ENCODE results near the gene DUSP14. TPM values are rescaled to one million over a fixed set of nuclear protein-coding genes. Genes with fewer than 3 reads are reported as not detected.

DUSP14 gene
- total and polyA plus RNA-seq, 2 experiments from 2014 or later = 36.7 to 38.7 TPM

DNA sequence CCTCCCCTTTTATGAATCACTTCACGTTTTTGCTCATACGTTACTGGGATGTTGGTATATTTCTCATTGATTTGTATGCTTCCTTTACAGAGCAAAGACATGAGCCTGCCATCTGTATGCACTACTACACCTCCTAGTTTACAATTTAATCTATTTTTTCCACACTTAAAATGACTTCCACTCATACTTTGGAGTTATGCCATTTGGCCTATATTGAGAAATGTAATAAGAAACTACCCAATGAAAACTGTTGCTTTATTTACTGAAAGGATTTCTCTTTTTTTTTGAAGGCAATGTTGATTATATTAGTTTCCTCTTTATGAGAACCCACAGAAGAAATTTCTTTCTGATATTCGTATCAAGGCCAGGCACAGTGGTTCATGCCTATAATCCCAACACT, 43.1 kb downstream of the DUSP14 start (continued):
- TF ChIP-seq, protein P1, sequence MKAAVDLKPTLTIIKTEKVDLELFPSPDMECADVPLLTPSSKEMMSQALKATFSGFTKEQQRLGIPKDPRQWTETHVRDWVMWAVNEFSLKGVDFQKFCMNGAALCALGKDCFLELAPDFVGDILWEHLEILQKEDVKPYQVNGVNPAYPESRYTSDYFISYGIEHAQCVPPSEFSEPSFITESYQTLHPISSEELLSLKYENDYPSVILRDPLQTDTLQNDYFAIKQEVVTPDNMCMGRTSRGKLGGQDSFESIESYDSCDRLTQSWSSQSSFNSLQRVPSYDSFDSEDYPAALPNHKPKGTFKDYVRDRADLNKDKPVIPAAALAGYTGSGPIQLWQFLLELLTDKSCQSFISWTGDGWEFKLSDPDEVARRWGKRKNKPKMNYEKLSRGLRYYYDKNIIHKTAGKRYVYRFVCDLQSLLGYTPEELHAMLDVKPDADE (IDR thresholded peaks at IDR 0.05) = no peak
- TF ChIP-seq EZH2 (IDR thresholded peaks at IDR 0.05; ENCODE audit: low read depth, unreplicated experiment) (no peak), ZNF114 (CRISPR knock-in tag; IDR thresholded peaks at IDR 0.05) (no peak), EZH2phosphoT487 (IDR thresholded peaks at IDR 0.05; ENCODE audit: unreplicated experiment) (no peak), NANOG (IDR thresholded peaks at IDR 0.05; ENCODE audit: borderline replicate concordance) (no peak)

DNA sequence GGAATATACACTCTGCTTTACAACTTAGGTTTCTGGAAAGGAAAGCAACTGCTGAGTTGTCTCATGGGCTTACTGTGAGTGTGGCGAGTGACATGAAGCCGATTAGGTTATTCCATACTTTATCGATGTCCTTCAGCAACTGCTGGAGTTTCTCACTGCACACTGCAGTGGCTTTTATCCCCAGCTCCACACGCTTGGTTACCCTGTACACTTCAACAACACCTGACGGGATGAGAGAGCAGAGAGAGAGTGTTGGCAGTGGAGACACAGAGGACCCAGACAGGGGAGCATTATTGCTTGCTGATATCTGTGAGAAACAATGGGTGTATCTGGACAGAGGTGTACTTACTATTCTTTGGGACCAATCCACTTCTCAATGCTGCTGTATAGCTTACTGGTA, 46.2 kb downstream of the DUSP14 start:
- peaks cover 24% of the 10 kb centered on the region for H3K36me3 ChIP-seq (ENCODE audit: insufficient read depth)
- H3K4me2 ChIP-seq = no peak overlapping the region
- no peak overlapping the region for H3K4me3 ChIP-seq
- no peak overlapping the region for H2AFZ ChIP-seq
- no peaks in the 10 kb centered on the region for H3K79me2 ChIP-seq (replicated peaks; ENCODE audit: insufficient read depth)
- no peaks in the 10 kb centered on the region for H4K20me1 ChIP-seq (replicated peaks; ENCODE audit: insufficient read depth)
- Mint-ChIP-seq H3K36me3 (ENCODE audit: low read depth) (peaks cover 48% of the 10 kb centered on the region), H3K9me3 (no peaks in the 10 kb centered on the region), H3K4me3 (no peak overlapping the region), H3K27me3 (ENCODE audit: insufficient read depth, low read depth, poor library complexity) (no peaks in the 10 kb centered on the region), H3K4me1 (peaks cover 2% of the 10 kb centered on the region), H3K27ac (no peak overlapping the region)
- no peaks in the 10 kb centered on the region for H3F3A ChIP-seq (replicated peaks; ENCODE audit: low read depth)
- H3K4me1 ChIP-seq (ENCODE audit: insufficient read depth) = no peaks in the 10 kb centered on the region
- H3K9me2 ChIP-seq (ENCODE audit: insufficient read depth) = no peaks in the 10 kb centered on the region
- H3K27ac ChIP-seq (ENCODE audit: low read depth) = no peak overlapping the region
- no peak for DNase-seq (ENCODE audit: low spot score)
- H3K27me3 ChIP-seq (ENCODE audit: insufficient read depth) = no peaks in the 10 kb centered on the region
- no peak for ATAC-seq
- no peak for TF ChIP-seq ZNF331 (CRISPR knock-in tag; IDR thresholded peaks at IDR 0.05; ENCODE audit: low read depth)
- TF ChIP-seq POLR2AphosphoS5 (IDR thresholded peaks at IDR 0.05; ENCODE audit: low read depth) = no peak
- TF ChIP-seq JUNB (IDR thresholded peaks at IDR 0.05; ENCODE audit: unreplicated experiment) = no peak
- TF ChIP-seq, protein P2, sequence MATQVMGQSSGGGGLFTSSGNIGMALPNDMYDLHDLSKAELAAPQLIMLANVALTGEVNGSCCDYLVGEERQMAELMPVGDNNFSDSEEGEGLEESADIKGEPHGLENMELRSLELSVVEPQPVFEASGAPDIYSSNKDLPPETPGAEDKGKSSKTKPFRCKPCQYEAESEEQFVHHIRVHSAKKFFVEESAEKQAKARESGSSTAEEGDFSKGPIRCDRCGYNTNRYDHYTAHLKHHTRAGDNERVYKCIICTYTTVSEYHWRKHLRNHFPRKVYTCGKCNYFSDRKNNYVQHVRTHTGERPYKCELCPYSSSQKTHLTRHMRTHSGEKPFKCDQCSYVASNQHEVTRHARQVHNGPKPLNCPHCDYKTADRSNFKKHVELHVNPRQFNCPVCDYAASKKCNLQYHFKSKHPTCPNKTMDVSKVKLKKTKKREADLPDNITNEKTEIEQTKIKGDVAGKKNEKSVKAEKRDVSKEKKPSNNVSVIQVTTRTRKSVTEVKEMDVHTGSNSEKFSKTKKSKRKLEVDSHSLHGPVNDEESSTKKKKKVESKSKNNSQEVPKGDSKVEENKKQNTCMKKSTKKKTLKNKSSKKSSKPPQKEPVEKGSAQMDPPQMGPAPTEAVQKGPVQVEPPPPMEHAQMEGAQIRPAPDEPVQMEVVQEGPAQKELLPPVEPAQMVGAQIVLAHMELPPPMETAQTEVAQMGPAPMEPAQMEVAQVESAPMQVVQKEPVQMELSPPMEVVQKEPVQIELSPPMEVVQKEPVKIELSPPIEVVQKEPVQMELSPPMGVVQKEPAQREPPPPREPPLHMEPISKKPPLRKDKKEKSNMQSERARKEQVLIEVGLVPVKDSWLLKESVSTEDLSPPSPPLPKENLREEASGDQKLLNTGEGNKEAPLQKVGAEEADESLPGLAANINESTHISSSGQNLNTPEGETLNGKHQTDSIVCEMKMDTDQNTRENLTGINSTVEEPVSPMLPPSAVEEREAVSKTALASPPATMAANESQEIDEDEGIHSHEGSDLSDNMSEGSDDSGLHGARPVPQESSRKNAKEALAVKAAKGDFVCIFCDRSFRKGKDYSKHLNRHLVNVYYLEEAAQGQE (IDR thresholded peaks at IDR 0.05; ENCODE audit: unreplicated experiment) = no peak
- TF ChIP-seq, protein P3, sequence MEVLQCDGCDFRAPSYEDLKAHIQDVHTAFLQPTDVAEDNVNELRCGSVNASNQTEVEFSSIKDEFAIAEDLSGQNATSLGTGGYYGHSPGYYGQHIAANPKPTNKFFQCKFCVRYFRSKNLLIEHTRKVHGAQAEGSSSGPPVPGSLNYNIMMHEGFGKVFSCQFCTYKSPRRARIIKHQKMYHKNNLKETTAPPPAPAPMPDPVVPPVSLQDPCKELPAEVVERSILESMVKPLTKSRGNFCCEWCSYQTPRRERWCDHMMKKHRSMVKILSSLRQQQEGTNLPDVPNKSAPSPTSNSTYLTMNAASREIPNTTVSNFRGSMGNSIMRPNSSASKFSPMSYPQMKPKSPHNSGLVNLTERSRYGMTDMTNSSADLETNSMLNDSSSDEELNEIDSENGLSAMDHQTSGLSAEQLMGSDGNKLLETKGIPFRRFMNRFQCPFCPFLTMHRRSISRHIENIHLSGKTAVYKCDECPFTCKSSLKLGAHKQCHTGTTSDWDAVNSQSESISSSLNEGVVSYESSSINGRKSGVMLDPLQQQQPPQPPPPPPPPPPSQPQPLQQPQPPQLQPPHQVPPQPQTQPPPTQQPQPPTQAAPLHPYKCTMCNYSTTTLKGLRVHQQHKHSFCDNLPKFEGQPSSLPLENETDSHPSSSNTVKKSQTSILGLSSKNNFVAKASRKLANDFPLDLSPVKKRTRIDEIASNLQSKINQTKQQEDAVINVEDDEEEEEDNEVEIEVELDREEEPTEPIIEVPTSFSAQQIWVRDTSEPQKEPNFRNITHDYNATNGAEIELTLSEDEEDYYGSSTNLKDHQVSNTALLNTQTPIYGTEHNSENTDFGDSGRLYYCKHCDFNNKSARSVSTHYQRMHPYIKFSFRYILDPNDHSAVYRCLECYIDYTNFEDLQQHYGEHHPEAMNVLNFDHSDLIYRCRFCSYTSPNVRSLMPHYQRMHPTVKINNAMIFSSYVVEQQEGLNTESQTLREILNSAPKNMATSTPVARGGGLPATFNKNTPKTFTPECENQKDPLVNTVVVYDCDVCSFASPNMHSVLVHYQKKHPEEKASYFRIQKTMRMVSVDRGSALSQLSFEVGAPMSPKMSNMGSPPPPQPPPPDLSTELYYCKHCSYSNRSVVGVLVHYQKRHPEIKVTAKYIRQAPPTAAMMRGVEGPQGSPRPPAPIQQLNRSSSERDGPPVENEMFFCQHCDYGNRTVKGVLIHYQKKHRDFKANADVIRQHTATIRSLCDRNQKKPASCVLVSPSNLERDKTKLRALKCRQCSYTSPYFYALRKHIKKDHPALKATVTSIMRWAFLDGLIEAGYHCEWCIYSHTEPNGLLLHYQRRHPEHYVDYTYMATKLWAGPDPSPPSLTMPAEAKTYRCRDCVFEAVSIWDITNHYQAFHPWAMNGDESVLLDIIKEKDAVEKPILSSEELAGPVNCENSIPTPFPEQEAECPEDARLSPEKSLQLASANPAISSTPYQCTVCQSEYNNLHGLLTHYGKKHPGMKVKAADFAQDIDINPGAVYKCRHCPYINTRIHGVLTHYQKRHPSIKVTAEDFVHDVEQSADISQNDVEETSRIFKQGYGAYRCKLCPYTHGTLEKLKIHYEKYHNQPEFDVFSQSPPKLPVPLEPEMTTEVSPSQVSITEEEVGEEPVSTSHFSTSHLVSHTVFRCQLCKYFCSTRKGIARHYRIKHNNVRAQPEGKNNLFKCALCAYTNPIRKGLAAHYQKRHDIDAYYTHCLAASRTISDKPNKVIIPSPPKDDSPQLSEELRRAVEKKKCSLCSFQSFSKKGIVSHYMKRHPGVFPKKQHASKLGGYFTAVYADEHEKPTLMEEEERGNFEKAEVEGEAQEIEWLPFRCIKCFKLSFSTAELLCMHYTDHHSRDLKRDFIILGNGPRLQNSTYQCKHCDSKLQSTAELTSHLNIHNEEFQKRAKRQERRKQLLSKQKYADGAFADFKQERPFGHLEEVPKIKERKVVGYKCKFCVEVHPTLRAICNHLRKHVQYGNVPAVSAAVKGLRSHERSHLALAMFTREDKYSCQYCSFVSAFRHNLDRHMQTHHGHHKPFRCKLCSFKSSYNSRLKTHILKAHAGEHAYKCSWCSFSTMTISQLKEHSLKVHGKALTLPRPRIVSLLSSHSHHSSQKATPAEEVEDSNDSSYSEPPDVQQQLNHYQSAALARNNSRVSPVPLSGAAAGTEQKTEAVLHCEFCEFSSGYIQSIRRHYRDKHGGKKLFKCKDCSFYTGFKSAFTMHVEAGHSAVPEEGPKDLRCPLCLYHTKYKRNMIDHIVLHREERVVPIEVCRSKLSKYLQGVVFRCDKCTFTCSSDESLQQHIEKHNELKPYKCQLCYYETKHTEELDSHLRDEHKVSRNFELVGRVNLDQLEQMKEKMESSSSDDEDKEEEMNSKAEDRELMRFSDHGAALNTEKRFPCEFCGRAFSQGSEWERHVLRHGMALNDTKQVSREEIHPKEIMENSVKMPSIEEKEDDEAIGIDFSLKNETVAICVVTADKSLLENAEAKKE (CRISPR knock-in tag; IDR thresholded peaks at IDR 0.05) = no peak
- TF ChIP-seq NANOG (IDR thresholded peaks at IDR 0.05; ENCODE audit: borderline replicate concordance) = no peak
- TF ChIP-seq, protein P4, sequence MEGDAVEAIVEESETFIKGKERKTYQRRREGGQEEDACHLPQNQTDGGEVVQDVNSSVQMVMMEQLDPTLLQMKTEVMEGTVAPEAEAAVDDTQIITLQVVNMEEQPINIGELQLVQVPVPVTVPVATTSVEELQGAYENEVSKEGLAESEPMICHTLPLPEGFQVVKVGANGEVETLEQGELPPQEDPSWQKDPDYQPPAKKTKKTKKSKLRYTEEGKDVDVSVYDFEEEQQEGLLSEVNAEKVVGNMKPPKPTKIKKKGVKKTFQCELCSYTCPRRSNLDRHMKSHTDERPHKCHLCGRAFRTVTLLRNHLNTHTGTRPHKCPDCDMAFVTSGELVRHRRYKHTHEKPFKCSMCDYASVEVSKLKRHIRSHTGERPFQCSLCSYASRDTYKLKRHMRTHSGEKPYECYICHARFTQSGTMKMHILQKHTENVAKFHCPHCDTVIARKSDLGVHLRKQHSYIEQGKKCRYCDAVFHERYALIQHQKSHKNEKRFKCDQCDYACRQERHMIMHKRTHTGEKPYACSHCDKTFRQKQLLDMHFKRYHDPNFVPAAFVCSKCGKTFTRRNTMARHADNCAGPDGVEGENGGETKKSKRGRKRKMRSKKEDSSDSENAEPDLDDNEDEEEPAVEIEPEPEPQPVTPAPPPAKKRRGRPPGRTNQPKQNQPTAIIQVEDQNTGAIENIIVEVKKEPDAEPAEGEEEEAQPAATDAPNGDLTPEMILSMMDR (conservative IDR thresholded peaks at IDR 0.05; ENCODE audit: low read depth in 2 of 2) = no peak
- TF ChIP-seq EZH2phosphoT487 (IDR thresholded peaks at IDR 0.05; ENCODE audit: unreplicated experiment) = no peak
- TF ChIP-seq CREB1 (CRISPR knock-in tag; IDR thresholded peaks at IDR 0.05; ENCODE audit: low read depth) = no peak
- TF ChIP-seq STAT1 (IDR thresholded peaks at IDR 0.05; ENCODE audit: unreplicated experiment) = no peak
- no peak for TF ChIP-seq EZH2 (IDR thresholded peaks at IDR 0.05; ENCODE audit: low read depth, unreplicated experiment)

Measured in GM23338 (cell line).